GM12875 (cell line): ENCODE measurements around the gene FRAS1.

Source experiments
- H3K4me3 ChIP-seq: one replicate; pipeline ENCODE4 v1.5.1; 2011; ENCODE audit warnings: low read depth, low read length, control low read depth
- TF ChIP-seq, protein P1 (sequence below): IDR thresholded peaks from 2 replicates; pipeline ENCODE4 v1.5.1; 2011; ENCODE audit warnings: low read depth, mild to moderate bottlenecking, control low read depth, inconsistent platforms, low read length, moderate library complexity, borderline replicate concordance; ENCODE audit not compliant: insufficient read depth

The FRAS1 gene

DNA sequence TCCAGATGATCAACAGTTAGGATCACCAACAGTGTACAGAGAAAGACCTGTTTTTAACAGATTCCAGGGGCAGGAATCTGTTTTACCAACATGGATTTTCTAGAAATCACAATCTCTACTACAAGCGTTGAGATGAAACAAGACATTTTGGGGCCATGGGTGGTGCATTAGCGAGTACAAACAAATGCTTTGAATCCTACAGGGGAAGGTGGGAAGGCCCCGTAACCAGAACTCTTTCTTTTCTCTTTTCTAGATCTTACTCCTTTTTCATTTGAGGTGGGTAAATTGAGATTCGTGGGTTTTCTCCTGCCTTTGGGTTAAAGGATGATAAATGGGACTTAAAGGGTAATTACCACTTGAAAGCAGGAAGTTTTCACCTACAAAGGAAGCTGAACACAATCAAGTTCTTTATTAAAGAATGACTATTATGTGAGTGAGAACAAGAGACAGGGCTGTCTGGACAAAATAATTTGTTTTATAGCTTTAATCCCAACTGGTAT, 304.5 kb downstream of the FRAS1 start:
- TF ChIP-seq, protein P1, sequence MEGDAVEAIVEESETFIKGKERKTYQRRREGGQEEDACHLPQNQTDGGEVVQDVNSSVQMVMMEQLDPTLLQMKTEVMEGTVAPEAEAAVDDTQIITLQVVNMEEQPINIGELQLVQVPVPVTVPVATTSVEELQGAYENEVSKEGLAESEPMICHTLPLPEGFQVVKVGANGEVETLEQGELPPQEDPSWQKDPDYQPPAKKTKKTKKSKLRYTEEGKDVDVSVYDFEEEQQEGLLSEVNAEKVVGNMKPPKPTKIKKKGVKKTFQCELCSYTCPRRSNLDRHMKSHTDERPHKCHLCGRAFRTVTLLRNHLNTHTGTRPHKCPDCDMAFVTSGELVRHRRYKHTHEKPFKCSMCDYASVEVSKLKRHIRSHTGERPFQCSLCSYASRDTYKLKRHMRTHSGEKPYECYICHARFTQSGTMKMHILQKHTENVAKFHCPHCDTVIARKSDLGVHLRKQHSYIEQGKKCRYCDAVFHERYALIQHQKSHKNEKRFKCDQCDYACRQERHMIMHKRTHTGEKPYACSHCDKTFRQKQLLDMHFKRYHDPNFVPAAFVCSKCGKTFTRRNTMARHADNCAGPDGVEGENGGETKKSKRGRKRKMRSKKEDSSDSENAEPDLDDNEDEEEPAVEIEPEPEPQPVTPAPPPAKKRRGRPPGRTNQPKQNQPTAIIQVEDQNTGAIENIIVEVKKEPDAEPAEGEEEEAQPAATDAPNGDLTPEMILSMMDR: no peak
- no peak overlapping the region for H3K4me3 ChIP-seq

DNA sequence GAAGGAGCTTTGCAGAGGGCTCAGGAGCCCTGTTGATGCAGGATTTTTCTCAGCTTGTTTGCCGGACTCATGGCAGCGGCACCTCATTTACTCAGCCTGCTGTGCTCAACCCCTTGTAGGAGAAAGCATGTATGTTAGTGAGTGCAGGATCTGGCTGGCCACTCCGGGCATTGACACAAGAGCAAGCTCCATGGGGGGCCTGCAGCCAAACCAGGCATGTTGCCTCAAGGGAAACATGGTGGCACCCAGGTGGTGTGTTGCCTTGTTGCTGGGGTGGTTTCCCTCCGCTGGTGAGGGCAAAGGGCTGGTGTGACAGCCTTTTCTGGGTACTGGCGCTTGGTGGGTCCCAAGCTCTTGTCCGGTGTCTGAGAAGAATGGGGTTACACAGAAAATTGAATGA, 305.2 kb downstream of the FRAS1 start:
- TF ChIP-seq, protein P1: no peak
- no peak overlapping the region for H3K4me3 ChIP-seq

DNA sequence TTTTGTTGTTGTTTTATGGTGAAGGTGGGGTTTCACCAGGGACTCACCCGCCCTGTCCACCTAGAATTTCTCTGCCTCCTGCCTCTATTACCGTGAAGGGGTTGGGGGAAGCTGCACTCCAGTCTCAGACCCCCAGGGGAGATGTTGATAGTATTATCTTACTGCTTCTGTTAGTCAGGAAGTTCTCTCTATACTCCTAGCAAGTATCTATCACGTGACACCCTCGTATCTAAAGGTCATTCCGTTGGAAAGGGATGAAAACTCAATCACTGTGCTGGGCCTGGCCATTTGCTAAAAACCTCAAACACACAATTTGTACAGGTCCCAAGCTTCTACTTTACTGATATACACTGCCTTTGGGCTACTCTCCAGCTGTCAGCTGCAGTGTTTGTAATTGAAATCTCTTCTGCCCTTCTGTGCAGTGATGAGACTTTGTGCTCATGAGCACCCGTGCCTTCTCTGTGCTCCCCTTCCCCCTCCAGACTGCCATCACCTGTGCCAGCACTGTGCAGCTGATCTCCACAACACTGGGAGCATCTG, 306.0 kb downstream of the FRAS1 start:
- TF ChIP-seq, protein P1: no peak
- no peak overlapping the region for H3K4me3 ChIP-seq

DNA sequence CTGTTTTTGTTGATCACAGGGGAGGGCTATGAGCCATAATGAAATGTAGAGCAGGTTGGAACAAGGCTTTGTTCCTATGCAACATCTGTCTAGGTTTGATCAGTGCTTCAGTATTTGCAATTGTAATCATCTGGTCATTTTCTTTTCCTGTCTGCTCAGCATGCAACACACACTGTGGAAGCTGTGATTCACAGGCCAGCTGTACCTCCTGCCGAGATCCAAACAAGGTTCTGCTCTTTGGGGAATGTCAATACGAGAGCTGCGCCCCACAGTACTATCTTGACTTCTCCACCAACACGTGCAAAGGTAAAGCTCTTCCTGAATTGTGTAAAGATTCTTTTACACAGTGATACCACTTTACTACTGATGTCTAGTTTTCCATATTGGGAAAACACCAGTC, 312.6 kb downstream of the FRAS1 start:
- TF ChIP-seq, protein P1: no peak
- no peak overlapping the region for H3K4me3 ChIP-seq

DNA sequence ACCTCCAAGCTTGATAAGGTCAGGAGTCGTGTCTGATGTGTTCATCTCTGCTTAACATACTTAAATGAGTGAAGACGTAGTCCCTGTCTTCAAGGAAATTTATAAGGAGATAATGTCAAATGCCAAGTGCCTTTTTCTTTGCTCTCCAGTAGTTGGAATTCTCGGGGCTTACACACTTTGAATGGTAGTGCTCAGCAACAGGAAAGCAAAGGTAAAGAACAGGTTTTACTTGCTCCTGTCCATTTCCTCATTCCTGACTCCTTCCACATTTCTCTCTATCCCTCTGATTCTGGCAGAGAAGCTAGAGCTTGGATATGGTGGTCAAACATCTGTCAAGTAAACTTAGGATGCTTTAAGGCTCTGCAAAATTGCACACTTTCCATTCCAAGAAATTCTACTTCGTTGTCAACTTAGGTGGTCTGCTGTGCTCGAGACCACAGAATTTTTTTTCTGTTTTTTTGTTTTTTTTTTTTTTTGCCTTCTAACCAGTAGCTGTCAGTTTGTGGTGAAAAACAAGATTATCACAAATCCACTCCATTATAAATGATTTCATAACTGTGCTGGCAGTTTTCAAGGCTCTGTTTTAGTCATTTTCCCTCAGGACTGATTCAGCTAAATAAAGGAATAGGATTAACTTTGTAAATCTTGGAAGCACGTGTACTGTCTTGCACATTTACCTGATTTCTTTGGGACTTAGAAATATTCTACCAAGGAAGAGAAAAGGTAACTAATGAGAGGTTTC, 313.7 kb downstream of the FRAS1 start:
- H3K4me3 ChIP-seq: no peak overlapping the region
- TF ChIP-seq, protein P1: no peak

DNA sequence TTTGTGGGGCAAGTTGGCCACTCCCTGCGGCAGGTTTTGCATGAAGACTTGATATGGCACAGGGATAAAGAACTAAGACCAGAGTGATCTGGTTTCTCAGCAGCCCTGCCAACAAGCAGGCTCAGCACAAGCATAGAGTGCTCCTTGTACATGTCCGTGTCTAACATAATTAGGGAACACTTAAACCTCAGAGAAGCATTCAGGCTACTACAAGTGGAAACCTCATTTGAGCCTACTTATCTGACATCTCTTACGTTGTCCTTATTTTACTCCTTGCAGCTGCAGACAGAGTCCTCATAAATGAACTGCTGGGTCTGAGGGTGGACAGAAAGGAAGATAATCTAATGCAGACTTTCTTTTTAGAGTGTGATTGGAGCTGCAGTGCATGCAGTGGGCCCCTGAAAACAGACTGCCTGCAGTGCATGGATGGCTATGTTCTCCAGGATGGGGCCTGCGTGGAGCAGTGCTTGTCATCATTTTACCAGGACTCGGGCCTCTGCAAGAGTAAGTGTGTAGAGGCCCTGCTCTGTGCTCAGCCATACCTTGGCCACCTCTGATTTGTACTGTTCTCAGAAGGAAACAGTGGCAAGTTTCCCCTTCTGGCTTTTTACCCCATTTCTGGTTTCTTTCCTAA, 315.3 kb downstream of the FRAS1 start:
- TF ChIP-seq, protein P1: no peak
- H3K4me3 ChIP-seq: no peak overlapping the region
